ENCODE measurements around the gene TSPAN9. TPM values are rescaled to one million over a fixed set of nuclear protein-coding genes. Genes with fewer than 3 reads are reported as not detected.
A peak's percentile ranks its signal among the peaks of the same experiment; 100 is the strongest.

TSPAN9 gene
- polyA plus RNA-seq, 2 of the 4 experiments (the other 2 are of a cell fraction) = 12.4 to 16.1 TPM

DNA sequence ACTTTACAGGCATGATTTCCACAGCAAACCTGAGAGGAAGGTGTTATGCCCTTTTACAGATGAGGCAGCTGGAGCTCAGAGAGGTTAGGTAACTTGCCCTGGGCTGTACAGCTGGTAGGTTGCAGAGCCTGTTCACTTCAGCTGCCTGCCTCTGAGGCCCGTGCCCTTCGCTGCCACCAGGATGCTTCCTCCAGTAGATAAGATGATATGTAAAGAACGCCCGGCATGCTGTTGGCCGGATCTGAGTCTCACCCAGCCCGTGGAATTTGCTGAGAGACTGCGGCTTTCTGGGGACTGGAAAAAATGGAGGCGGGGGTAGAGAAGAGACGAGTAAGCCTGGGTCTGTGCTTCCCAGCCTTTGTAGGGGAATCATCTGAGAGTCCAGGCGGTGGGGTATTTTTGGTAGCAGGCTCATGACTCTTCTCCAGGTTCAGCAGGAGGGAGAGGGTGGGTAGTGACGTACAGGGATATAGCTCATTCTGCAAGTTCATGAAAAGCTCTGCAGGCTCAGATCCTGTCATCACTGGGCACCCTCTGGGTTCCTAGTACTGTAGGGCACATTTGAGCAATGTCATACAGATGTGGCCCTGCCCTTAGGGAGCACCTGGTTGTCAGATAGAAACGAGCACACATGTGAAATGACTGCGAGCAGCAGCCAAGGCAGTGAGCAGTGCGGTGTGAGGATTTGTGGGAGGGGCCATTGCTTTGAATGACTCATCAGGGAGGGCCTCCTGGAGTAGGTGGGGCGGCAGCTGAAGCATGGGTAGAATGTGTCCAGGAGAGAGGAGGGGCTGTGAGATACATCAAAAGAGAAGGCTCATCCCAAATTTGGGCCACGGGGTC lies 159.4 kb downstream of the TSPAN9 start:
- DNase-seq (ENCODE audit: low read depth in 1 of 2, low spot score in 1 of 2) = peak; percentile 40 to 44
- 62% methylated on average over 16 of the region's 16 CpGs for WGBS (ENCODE audit: missing lambda C conversion rate)
- peak; percentile 68 to 89 for ATAC-seq
- no peak overlapping the region for H3K4me2 ChIP-seq
- TF ChIP-seq FOSL2 (IDR thresholded peaks at IDR 0.05) (no peak), FOSL2 (CRISPR knock-in tag; IDR thresholded peaks at IDR 0.05) (peak; percentile 47), TP53 (CRISPR knock-in tag; IDR thresholded peaks at IDR 0.05) (no peak)
- ChIA-PET POLR2A (no interaction called here), CTCF (interaction anchor here (1.2 to 2.4 kb wide), 3 partner anchors 34 to 164 kb away, joined by 3 to 10 read pairs (median 8); no protein-coding TSS in a partner anchor)
- H3K9me3 ChIP-seq = no peaks in the 10 kb centered on the region
- H3K27ac ChIP-seq = no peak overlapping the region
- H3K4me1 ChIP-seq = peaks cover 3% of the 10 kb centered on the region; the same call in 1 of the 3 replicates
- H3K4me3 ChIP-seq = no peak overlapping the region
- FAIRE-seq = no peak

DNA sequence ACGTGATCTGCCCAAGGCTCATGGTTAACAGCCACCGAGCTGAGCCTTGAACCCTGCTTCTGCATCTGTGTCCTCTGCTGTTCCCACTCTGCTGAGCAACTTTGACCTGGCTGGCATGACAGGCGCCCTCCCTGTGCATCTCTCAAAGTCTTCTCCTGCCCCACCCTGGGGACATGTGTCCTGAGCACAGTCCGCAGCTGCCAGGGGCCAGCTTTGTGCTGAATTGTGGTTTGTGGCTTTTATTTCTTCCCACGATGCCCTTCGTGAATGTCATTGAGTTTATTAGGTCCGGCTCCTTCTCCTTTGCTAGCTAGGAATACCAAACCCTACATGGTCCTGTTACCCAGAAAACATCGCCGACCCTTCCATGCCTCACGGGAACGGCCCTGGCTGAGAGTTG lies 161.0 kb downstream of the TSPAN9 start:
- ATAC-seq (no peak), FAIRE-seq (no peak), DNase-seq (ENCODE audit: low read depth in 1 of 2, low spot score in 1 of 2) (no peak)
- Histone ChIP-seq H3K9me3 (no peaks in the 10 kb centered on the region), H3K4me2 (no peak overlapping the region), H3K4me3 (no peak overlapping the region), H3K27ac (no peak overlapping the region), H3K4me1 (peaks cover 6% of the 10 kb centered on the region; the same call in 1 of the 3 replicates)
- ChIA-PET CTCF (interaction anchor here (1.1 to 2.4 kb wide), 3 partner anchors 35 to 204 kb away, joined by 3 to 10 read pairs (median 6); no protein-coding TSS in a partner anchor), POLR2A (no interaction called here)
- TF ChIP-seq NR3C1 (IDR thresholded peaks at IDR 0.05) (no peak), SREBF2 (IDR thresholded peaks at IDR 0.05) (no peak), CHD4 (IDR thresholded peaks at IDR 0.05; ENCODE audit: borderline replicate concordance) (no peak), GATA3 (IDR thresholded peaks at IDR 0.05; ENCODE audit: borderline replicate concordance) (no peak), HDAC2 (IDR thresholded peaks at IDR 0.05) (no peak), TP53 (CRISPR knock-in tag; IDR thresholded peaks at IDR 0.05) (no peak), CEBPB (IDR thresholded peaks at IDR 0.05) (no peak), POLR2AphosphoS2 (conservative IDR thresholded peaks at IDR 0.05; ENCODE audit: low read length) (no peak), CHD2 (IDR thresholded peaks at IDR 0.05; ENCODE audit: low read length, partially characterized antibody) (no peak), ZSCAN20 (CRISPR knock-in tag; IDR thresholded peaks at IDR 0.05) (no peak), FOXS1 (CRISPR knock-in tag; IDR thresholded peaks at IDR 0.05) (no peak), KDM1A (IDR thresholded peaks at IDR 0.05; ENCODE audit: low read depth) (no peak)
- TF ChIP-seq, protein P1, sequence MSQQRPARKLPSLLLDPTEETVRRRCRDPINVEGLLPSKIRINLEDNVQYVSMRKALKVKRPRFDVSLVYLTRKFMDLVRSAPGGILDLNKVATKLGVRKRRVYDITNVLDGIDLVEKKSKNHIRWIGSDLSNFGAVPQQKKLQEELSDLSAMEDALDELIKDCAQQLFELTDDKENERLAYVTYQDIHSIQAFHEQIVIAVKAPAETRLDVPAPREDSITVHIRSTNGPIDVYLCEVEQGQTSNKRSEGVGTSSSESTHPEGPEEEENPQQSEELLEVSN (IDR thresholded peaks at IDR 0.05; ENCODE audit: borderline replicate concordance, low read depth) = no peak
- TF ChIP-seq, protein P2, sequence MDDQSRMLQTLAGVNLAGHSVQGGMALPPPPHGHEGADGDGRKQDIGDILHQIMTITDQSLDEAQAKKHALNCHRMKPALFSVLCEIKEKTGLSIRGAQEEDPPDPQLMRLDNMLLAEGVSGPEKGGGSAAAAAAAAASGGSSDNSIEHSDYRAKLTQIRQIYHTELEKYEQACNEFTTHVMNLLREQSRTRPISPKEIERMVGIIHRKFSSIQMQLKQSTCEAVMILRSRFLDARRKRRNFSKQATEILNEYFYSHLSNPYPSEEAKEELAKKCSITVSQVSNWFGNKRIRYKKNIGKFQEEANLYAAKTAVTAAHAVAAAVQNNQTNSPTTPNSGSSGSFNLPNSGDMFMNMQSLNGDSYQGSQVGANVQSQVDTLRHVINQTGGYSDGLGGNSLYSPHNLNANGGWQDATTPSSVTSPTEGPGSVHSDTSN (IDR thresholded peaks at IDR 0.05) = no peak
- TF ChIP-seq, protein P3, sequence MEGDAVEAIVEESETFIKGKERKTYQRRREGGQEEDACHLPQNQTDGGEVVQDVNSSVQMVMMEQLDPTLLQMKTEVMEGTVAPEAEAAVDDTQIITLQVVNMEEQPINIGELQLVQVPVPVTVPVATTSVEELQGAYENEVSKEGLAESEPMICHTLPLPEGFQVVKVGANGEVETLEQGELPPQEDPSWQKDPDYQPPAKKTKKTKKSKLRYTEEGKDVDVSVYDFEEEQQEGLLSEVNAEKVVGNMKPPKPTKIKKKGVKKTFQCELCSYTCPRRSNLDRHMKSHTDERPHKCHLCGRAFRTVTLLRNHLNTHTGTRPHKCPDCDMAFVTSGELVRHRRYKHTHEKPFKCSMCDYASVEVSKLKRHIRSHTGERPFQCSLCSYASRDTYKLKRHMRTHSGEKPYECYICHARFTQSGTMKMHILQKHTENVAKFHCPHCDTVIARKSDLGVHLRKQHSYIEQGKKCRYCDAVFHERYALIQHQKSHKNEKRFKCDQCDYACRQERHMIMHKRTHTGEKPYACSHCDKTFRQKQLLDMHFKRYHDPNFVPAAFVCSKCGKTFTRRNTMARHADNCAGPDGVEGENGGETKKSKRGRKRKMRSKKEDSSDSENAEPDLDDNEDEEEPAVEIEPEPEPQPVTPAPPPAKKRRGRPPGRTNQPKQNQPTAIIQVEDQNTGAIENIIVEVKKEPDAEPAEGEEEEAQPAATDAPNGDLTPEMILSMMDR (IDR thresholded peaks at IDR 0.05) = no peak
- TF ChIP-seq, protein P4, sequence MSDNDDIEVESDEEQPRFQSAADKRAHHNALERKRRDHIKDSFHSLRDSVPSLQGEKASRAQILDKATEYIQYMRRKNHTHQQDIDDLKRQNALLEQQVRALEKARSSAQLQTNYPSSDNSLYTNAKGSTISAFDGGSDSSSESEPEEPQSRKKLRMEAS (IDR thresholded peaks at IDR 0.05) = no peak
- TF ChIP-seq, protein P5, sequence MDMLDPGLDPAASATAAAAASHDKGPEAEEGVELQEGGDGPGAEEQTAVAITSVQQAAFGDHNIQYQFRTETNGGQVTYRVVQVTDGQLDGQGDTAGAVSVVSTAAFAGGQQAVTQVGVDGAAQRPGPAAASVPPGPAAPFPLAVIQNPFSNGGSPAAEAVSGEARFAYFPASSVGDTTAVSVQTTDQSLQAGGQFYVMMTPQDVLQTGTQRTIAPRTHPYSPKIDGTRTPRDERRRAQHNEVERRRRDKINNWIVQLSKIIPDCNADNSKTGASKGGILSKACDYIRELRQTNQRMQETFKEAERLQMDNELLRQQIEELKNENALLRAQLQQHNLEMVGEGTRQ (IDR thresholded peaks at IDR 0.05) = no peak
- WGBS (ENCODE audit: missing lambda C conversion rate) = 88% methylated on average over 11 of the region's 11 CpGs
